ENCODE data around the gene GSN. TPM values are rescaled to one million over a fixed set of nuclear protein-coding genes. Genes with fewer than 3 reads are reported as not detected.

The GSN gene
- total RNA-seq, 1 experiment from 2014 or later = 21.9 TPM

DNA sequence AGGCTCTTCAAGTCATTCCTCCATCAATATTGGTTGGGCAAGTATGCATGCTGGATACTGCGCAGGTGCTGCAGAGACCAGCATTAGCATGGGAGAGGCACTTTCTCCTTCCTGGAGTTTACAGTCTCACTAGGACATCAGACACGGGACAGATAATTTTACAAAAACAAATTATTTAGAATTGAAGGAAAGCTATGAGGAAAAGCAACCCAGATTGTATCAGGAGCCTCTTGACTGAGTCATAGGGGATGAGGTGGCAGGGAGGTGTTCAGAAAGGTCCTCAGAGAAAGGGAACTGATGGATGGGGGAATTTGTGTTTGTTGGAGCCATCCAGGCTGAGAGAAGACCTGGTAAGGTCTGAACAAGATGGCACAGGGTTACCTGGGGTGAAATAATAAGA, 41.8 kb upstream of the GSN start:
- H3K9me3 Mint-ChIP-seq (ENCODE audit: unreplicated experiment) = no peaks in the 10 kb centered on the region
- intact Hi-C loops (cut with micrococcal nuclease) = no loop called here
- DNase-seq (ENCODE audit: unreplicated experiment) = no peak
- no peak overlapping the region for H3K27ac Mint-ChIP-seq (ENCODE audit: low read depth, unreplicated experiment)
- no peaks in the 10 kb centered on the region for H3K27me3 Mint-ChIP-seq (ENCODE audit: insufficient read depth, unreplicated experiment)
- no peak overlapping the region for H3K4me3 Mint-ChIP-seq (ENCODE audit: unreplicated experiment)
- TF ChIP-seq, protein P1, sequence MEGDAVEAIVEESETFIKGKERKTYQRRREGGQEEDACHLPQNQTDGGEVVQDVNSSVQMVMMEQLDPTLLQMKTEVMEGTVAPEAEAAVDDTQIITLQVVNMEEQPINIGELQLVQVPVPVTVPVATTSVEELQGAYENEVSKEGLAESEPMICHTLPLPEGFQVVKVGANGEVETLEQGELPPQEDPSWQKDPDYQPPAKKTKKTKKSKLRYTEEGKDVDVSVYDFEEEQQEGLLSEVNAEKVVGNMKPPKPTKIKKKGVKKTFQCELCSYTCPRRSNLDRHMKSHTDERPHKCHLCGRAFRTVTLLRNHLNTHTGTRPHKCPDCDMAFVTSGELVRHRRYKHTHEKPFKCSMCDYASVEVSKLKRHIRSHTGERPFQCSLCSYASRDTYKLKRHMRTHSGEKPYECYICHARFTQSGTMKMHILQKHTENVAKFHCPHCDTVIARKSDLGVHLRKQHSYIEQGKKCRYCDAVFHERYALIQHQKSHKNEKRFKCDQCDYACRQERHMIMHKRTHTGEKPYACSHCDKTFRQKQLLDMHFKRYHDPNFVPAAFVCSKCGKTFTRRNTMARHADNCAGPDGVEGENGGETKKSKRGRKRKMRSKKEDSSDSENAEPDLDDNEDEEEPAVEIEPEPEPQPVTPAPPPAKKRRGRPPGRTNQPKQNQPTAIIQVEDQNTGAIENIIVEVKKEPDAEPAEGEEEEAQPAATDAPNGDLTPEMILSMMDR (IDR thresholded peaks at IDR 0.05; ENCODE audit: unreplicated experiment) = no peak
- no peaks in the 10 kb centered on the region for H3K4me1 Mint-ChIP-seq (ENCODE audit: insufficient read depth, unreplicated experiment)
- BruUV-seq (replicated peaks) = no TSS peak
- POLR2A ChIA-PET = interaction anchor here (0.6 to 1.2 kb wide), 5 partner anchors 8 to 56 kb away, joined by 3 to 6 read pairs (median 3); partner anchors contain the start of gene GSN
- CTCF ChIA-PET = interaction anchor here (1.1 to 6.6 kb wide), 3 partner anchors 13 to 177 kb away, joined by 5 to 53 read pairs (median 6); no protein-coding TSS in a partner anchor
- no peaks in the 10 kb centered on the region for H3K36me3 Mint-ChIP-seq (ENCODE audit: insufficient read depth, unreplicated experiment)

DNA sequence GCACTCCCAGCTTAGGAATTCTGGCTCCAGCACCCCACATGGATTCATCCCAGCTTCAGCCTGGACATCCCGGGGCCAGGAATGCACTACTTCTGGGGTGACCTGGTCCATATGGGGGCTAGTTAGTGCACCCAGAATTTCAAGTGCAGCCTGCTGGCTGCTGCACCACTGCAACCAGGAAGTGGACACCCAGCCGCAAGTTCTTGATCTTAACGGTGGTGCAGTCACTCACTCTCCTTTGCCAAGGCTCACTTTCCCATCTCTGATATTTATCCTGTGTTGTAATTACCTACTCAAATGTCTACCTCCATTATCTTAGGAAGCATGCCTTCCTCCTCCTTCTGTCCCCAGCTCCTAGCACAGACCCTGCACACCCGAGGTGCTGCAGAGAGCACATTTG, 40.1 kb upstream of the GSN start:
- ChIA-PET POLR2A (no interaction called here), CTCF (interaction anchor here (0.6 to 6.6 kb wide), 7 partner anchors 14 to 347 kb away, joined by 3 to 53 read pairs (median 3); no protein-coding TSS in a partner anchor)
- Mint-ChIP-seq H3K4me3 (ENCODE audit: unreplicated experiment) (no peak overlapping the region), H3K27me3 (ENCODE audit: insufficient read depth, unreplicated experiment) (no peaks in the 10 kb centered on the region), H3K36me3 (ENCODE audit: insufficient read depth, unreplicated experiment) (no peaks in the 10 kb centered on the region), H3K9me3 (ENCODE audit: unreplicated experiment) (no peaks in the 10 kb centered on the region), H3K27ac (ENCODE audit: low read depth, unreplicated experiment) (no peak overlapping the region), H3K4me1 (ENCODE audit: insufficient read depth, unreplicated experiment) (no peaks in the 10 kb centered on the region)
- no peak for DNase-seq (ENCODE audit: unreplicated experiment)
- TF ChIP-seq, protein P1 (IDR thresholded peaks at IDR 0.05; ENCODE audit: unreplicated experiment) = no peak
- intact Hi-C loops (cut with micrococcal nuclease) = no loop called here
- BruUV-seq (replicated peaks) = no TSS peak

DNA sequence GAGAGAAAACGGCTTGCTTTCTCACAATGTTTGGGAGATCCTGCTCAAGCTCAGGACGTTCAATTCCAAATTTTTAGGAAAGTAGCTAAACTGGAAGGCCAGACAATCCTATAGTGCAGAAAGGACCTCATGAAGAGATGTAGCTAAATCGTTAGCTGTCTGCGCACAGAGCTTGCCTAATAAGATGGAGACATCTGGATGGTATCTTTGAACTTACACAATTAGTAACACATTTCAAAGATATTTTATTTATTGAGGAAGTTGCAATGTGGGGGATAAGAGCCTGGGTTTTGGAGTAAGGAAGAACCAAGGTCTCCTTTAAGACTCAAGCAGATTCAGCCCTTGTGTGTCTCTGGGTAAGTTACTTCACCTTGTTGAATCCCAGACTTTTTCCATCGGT, 37.7 kb upstream of the GSN start:
- no peak overlapping the region for H3K4me3 Mint-ChIP-seq (ENCODE audit: unreplicated experiment)
- TF ChIP-seq, protein P1 (IDR thresholded peaks at IDR 0.05; ENCODE audit: unreplicated experiment) = no peak
- H3K4me1 Mint-ChIP-seq (ENCODE audit: insufficient read depth, unreplicated experiment) = peaks cover 7% of the 10 kb centered on the region

DNA sequence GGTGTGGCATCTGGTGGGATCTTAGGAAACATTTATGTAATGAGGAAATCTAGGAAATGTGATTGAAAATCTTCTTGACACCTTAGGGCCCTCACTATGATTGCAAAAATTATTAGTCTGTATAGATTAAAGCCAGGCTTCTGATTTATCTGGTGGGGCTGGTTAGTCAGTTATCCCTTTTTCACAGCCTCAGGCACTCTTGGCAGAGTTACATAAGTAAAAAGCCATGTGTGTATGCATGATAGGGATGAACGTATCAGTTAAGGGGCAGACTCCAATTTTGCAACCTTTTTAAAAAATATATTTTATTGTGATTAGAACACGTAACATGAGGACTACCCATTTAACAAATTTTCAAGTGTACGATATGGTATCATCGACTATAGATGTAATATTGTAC, 35.7 kb upstream of the GSN start:
- Mint-ChIP-seq H3K4me1 (ENCODE audit: insufficient read depth, unreplicated experiment) (peaks cover 7% of the 10 kb centered on the region), H3K4me3 (ENCODE audit: unreplicated experiment) (no peak overlapping the region), H3K36me3 (ENCODE audit: insufficient read depth, unreplicated experiment) (no peaks in the 10 kb centered on the region), H3K27ac (ENCODE audit: low read depth, unreplicated experiment) (no peak overlapping the region), H3K9me3 (ENCODE audit: unreplicated experiment) (no peaks in the 10 kb centered on the region), H3K27me3 (ENCODE audit: insufficient read depth, unreplicated experiment) (no peaks in the 10 kb centered on the region)
- no peak for DNase-seq (ENCODE audit: unreplicated experiment)
- ChIA-PET CTCF (interaction anchor here (1.0 kb wide), 1 partner anchor 9 kb away, joined by 3 read pairs; no protein-coding TSS in a partner anchor), POLR2A (no interaction called here)
- no TSS peak for BruUV-seq (replicated peaks)
- intact Hi-C loops (cut with micrococcal nuclease) = no loop called here
- TF ChIP-seq, protein P1 (IDR thresholded peaks at IDR 0.05; ENCODE audit: unreplicated experiment) = no peak

More for the DNA sequence above, 37.7 kb upstream of the GSN start:
- DNase-seq (ENCODE audit: unreplicated experiment) = no peak
- intact Hi-C loops (cut with micrococcal nuclease) = no loop called here
- CTCF ChIA-PET = interaction anchor here (0.6 to 2.3 kb wide), 4 partner anchors 17 to 174 kb away, joined by 3 to 13 read pairs (median 4); no protein-coding TSS in a partner anchor
- BruUV-seq (replicated peaks) = no TSS peak
- Mint-ChIP-seq H3K27me3 (ENCODE audit: insufficient read depth, unreplicated experiment) (no peaks in the 10 kb centered on the region), H3K9me3 (ENCODE audit: unreplicated experiment) (no peaks in the 10 kb centered on the region), H3K27ac (ENCODE audit: low read depth, unreplicated experiment) (no peak overlapping the region), H3K36me3 (ENCODE audit: insufficient read depth, unreplicated experiment) (no peaks in the 10 kb centered on the region)
- POLR2A ChIA-PET = interaction anchor here (0.7 to 1.2 kb wide), 2 partner anchors 90 to 1670 kb away, joined by 3 read pairs; no protein-coding TSS in a partner anchor

Data from MCF 10A (cell line).